ENCODE data around the gene TK2. TPM values are rescaled to one million over a fixed set of nuclear protein-coding genes. Genes with fewer than 3 reads are reported as not detected.

The TK2 gene
- total and polyA plus RNA-seq, 9 of the 15 experiments (the other 6 are each of a cell fraction or from before 2014, with no cell fraction given) = 1.1 to 10.2 (median 5.3) TPM

DNA sequence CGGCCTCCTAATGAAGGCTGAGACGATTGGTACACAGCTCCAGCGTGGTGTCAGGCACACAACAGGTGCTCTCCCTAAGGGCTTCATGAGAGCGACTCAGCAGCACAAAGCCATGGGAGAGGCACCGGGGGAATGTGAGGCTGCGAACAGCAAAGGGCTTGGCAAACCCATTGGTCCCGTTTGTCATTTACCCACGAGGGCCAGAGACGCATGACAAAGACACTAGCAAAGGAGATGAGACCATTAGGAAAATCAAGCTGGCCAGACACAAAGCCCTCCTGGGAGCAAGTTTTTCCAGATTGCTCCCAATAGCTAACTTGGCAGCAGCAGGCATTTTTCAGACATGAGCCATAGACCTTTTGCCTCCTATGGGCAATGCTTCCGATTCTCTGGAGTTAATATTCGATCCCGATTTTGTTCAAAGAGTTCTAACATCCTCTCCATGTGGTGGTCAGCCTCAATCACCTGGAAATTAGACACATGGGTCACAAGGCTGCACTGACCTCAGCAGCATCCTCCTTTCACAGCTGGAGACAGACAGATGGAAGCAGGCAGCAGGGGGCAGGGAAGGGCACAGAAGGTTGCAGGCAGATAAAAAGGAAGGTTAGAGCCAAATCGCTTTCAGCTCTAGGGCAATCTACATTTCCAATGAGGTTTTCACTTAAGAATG is 38.2 kb downstream of the TK2 start (continued):
- peak; percentile 26 to 57; a peak in 3 of 4 replicates for TF ChIP-seq RAD21 (CRISPR knock-in tag; conservative IDR thresholded peaks at IDR 0.05 in 1 of 2, IDR thresholded peaks at IDR 0.05 in 1 of 2)
- no peak for TF ChIP-seq NR2C2 (CRISPR knock-in tag; IDR thresholded peaks at IDR 0.05)
- TF ChIP-seq NR2C2 (tag; IDR thresholded peaks at IDR 0.05) = 0 out of 2 replicates have a peak, but pooled peaks have one; percentile 16
- no peak for TF ChIP-seq MCM3 (IDR thresholded peaks at IDR 0.05)
- TF ChIP-seq, protein P1, sequence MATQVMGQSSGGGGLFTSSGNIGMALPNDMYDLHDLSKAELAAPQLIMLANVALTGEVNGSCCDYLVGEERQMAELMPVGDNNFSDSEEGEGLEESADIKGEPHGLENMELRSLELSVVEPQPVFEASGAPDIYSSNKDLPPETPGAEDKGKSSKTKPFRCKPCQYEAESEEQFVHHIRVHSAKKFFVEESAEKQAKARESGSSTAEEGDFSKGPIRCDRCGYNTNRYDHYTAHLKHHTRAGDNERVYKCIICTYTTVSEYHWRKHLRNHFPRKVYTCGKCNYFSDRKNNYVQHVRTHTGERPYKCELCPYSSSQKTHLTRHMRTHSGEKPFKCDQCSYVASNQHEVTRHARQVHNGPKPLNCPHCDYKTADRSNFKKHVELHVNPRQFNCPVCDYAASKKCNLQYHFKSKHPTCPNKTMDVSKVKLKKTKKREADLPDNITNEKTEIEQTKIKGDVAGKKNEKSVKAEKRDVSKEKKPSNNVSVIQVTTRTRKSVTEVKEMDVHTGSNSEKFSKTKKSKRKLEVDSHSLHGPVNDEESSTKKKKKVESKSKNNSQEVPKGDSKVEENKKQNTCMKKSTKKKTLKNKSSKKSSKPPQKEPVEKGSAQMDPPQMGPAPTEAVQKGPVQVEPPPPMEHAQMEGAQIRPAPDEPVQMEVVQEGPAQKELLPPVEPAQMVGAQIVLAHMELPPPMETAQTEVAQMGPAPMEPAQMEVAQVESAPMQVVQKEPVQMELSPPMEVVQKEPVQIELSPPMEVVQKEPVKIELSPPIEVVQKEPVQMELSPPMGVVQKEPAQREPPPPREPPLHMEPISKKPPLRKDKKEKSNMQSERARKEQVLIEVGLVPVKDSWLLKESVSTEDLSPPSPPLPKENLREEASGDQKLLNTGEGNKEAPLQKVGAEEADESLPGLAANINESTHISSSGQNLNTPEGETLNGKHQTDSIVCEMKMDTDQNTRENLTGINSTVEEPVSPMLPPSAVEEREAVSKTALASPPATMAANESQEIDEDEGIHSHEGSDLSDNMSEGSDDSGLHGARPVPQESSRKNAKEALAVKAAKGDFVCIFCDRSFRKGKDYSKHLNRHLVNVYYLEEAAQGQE (IDR thresholded peaks at IDR 0.05; ENCODE audit: borderline replicate concordance) = peak; percentile 46; the same call in 1 of the 2 replicates
- TF ChIP-seq, protein P1 (CRISPR knock-in tag; IDR thresholded peaks at IDR 0.05; ENCODE audit: low read depth) = no peak
- no peak for TF ChIP-seq NEUROD1 (IDR thresholded peaks at IDR 0.05; ENCODE audit: borderline replicate concordance, low read depth, low read length, partially characterized antibody)
- no peak for TF ChIP-seq PPARD (CRISPR knock-in tag; IDR thresholded peaks at IDR 0.05)
- TF ChIP-seq, protein P2, sequence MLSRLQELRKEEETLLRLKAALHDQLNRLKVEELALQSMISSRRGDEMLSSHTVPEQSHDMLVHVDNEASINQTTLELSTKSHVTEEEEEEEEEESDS (CRISPR knock-in tag; IDR thresholded peaks at IDR 0.05) = no peak
- peak; percentile 16 for TF ChIP-seq DACH1 (IDR thresholded peaks at IDR 0.05; ENCODE audit: partially characterized antibody)
- TF ChIP-seq, protein P3, sequence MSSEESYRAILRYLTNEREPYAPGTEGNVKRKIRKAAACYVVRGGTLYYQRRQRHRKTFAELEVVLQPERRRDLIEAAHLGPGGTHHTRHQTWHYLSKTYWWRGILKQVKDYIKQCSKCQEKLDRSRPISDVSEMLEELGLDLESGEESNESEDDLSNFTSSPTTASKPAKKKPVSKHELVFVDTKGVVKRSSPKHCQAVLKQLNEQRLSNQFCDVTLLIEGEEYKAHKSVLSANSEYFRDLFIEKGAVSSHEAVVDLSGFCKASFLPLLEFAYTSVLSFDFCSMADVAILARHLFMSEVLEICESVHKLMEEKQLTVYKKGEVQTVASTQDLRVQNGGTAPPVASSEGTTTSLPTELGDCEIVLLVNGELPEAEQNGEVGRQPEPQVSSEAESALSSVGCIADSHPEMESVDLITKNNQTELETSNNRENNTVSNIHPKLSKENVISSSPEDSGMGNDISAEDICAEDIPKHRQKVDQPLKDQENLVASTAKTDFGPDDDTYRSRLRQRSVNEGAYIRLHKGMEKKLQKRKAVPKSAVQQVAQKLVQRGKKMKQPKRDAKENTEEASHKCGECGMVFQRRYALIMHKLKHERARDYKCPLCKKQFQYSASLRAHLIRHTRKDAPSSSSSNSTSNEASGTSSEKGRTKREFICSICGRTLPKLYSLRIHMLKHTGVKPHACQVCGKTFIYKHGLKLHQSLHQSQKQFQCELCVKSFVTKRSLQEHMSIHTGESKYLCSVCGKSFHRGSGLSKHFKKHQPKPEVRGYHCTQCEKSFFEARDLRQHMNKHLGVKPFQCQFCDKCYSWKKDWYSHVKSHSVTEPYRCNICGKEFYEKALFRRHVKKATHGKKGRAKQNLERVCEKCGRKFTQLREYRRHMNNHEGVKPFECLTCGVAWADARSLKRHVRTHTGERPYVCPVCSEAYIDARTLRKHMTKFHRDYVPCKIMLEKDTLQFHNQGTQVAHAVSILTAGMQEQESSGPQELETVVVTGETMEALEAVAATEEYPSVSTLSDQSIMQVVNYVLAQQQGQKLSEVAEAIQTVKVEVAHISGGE (CRISPR knock-in tag; IDR thresholded peaks at IDR 0.05) = no peak
- TF ChIP-seq TOE1 (IDR thresholded peaks at IDR 0.05; ENCODE audit: borderline replicate concordance) = no peak
- no peak for TF ChIP-seq TOE1 (CRISPR knock-in tag; IDR thresholded peaks at IDR 0.05; ENCODE audit: borderline replicate concordance, low read depth)
